Measurements from ENCODE around the gene RPS6KA2.
"Not testable (repeated sequence)": the region's sequence is repeated elsewhere in the genome, so short reads cannot be mapped to it uniquely, and the experiment has no call there.

RPS6KA2 gene

DNA sequence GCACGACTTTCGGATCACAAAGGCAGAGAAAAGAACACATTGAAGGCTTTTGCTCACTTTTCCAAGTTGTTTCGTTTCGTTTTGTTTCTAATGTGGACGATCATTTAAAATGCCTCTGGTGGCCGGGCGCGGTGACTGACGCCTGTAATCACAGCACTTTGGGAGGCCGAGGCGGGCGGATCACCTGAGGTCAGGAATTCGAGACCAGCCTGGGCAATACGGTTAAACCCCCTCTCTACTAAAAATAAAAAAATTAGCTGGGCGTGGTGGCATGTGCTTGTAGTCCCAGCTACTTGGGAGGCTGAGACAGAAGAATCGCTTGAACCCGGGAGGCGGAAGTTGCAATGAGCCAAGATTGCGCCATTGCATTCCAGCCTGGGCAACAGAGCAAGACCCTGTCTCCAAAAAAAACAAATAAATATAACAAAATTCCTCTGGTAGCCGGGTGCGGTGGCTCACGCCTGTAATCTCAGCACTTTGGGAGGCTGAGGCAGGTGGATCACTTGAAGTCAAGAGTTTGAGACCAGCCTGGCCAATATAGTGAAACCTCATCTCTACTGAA is 243.2 kb downstream of the RPS6KA2 start:
- H3K4me3 ChIP-seq (ENCODE audit: low read depth in 1 of 5, low read length in 5 of 5): peak overlapping the region; percentile 79 to 97 (median 94)
- peaks cover 0 to 38% (median 28%) of the 10 kb centered on the region in 5 donors for H3K4me1 ChIP-seq (ENCODE audit: control insufficient read depth in 5 of 5, insufficient read depth in 5 of 5, low read length in 5 of 5)
- not testable (repeated sequence) for H3K9me3 ChIP-seq (ENCODE audit: control insufficient read depth in 5 of 5, low read length in 5 of 5); H3K36me3 ChIP-seq (ENCODE audit: control insufficient read depth in 5 of 5, insufficient read depth in 5 of 5, low read length in 5 of 5); H3K27me3 ChIP-seq (ENCODE audit: control insufficient read depth in 5 of 5, insufficient read depth in 4 of 5, low read length in 5 of 5)
- peak overlapping the region; percentile 59 to 96 (median 69) for H3K9ac ChIP-seq (ENCODE audit: low read length in 5 of 5)
- H3K27ac ChIP-seq (ENCODE audit: low read depth, low read length): peak overlapping the region; percentile 91

DNA sequence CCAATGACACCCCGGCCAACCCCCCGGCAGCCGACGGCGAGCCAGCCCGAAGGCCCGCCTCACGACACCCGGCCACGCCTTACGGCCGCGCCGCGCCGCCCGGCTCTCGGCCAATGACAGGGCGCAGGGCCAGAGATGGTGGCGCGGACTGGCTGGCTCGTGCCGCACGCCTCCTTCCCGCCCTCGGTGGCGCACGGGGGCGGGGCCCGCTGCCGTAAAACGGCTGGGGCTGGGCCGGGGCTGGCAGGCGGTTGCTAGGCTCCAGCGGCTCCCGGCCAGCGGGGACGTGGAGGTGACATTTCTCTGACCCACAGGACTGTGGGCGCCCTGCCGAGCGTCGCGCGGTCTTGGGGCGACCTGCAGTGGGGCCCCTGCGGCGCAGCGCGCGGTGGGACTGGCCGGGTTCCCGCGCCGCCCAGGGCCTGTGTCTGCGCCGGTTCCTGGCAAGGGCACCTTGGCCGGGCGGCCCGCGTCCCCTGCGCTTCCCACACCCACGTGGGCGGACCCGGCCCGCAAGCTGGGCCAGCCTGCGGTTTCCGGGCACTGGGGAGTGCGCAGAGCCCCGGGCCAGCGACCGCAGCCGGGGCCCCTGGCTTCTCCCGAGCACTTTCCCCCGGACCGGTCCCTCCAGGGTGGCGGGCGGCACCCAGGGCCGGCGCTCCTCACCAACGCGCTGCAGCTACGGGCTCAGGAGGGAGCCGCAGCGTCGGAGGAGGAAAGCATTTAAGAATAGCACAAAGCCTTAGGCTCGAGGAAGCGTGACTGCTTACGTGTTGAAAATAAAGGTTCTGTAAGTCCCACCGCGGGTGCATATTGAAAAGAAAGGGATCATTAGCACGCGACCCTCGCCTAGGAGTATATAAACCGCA is 243.9 kb downstream of the RPS6KA2 start, which contains the start of gene MPC1:
TSS of gene MPC1 (minus strand) at position 8 of the 869 bp plus-strand sequence. CDS start 64 bp downstream, outside the sequence.
- Histone ChIP-seq H3K36me3 (ENCODE audit: control insufficient read depth in 5 of 5, insufficient read depth in 5 of 5, low read length in 5 of 5) (no peaks in the 10 kb centered on the region), H3K4me3 (ENCODE audit: low read depth in 1 of 5, low read length in 5 of 5) (peak within 1 kb of the TSS; percentile 79 to 97 (median 94)), H3K9ac (ENCODE audit: low read length in 5 of 5) (peak within 1 kb of the TSS; percentile 59 to 96 (median 87)), H3K9me3 (ENCODE audit: control insufficient read depth in 5 of 5, low read length in 5 of 5) (no peaks in the 10 kb centered on the region), H3K27me3 (ENCODE audit: control insufficient read depth in 5 of 5, insufficient read depth in 4 of 5, low read length in 5 of 5) (no peaks in the 10 kb centered on the region), H3K4me1 (ENCODE audit: control insufficient read depth in 5 of 5, insufficient read depth in 5 of 5, low read length in 5 of 5) (peaks cover 0 to 38% (median 24%) of the 10 kb centered on the region in 5 donors), H3K27ac (ENCODE audit: low read depth, low read length) (peak within 1 kb of the TSS; percentile 91)

DNA sequence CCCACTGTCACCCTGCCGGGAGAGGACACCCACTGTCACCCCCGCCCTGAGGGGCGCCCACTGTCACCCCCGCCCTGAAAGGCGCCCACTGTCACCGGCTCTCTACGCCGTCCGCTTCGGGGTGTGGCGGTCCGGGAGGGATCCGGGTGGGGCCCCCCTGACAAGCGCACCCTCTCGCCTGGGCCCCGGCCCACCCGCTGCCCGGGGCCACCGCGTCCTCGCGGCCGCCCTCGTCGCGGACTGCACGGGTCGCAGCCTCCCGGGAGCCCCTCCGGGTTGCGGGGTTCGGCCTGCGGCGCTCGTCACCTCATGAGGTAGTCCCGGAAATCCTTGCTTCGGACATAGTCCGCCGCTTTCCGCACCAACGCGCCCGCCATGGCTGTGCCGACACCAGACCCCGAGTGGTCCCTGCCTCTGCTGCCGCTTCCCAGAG is 244.5 kb downstream of the RPS6KA2 start:
- Histone ChIP-seq H3K9me3 (ENCODE audit: control insufficient read depth in 5 of 5, low read length in 5 of 5) (no peaks in the 10 kb centered on the region), H3K36me3 (ENCODE audit: control insufficient read depth in 5 of 5, insufficient read depth in 5 of 5, low read length in 5 of 5) (no peaks in the 10 kb centered on the region), H3K4me1 (ENCODE audit: control insufficient read depth in 5 of 5, insufficient read depth in 5 of 5, low read length in 5 of 5) (peaks cover 0 to 33% (median 21%) of the 10 kb centered on the region in 5 donors), H3K4me3 (ENCODE audit: low read depth in 1 of 5, low read length in 5 of 5) (peak overlapping the region in 4 of 5 donors; percentile 79 to 97 (median 91)), H3K9ac (ENCODE audit: low read length in 5 of 5) (peak overlapping the region in 4 of 5 donors; percentile 74 to 94 (median 82)), H3K27ac (ENCODE audit: low read depth, low read length) (peak overlapping the region; percentile 81), H3K27me3 (ENCODE audit: control insufficient read depth in 5 of 5, insufficient read depth in 4 of 5, low read length in 5 of 5) (no peaks in the 10 kb centered on the region)

DNA sequence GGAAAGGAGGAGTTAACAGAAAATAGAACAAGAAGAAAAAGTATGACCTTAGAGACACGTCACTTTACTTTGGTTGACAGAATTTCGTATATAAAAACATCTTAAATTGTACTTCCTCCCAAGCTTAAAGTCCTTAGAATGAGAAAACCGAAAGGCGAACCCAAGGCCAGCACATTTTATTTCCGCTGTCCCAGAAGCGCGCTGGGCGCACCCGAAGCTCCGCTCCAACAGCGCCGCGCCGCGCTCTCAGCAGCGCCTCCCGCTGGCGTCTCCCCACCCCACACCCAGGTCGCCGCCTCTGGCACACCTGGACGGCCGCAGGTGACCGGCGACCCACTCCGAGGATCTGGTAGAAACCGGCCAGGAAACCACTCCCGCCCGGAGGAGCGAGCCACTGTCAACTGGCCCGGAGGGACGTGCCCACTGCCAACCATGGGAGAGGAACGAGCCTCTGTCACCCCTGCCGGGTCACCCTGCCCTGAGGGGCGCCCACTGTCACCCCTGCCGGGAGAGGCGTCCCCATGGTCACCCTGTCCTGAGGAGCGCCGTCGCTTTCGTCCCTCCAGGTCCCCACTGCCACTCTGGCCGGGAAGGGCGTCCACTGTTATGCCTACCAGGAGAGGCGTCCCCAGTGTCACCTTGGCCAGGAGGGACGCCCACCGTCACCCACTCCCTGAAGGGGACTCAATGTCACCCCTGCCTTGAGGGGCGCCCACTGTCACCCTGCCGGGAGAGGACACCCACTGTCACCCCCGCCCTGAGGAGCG is 245.1 kb downstream of the RPS6KA2 start:
- no peaks in the 10 kb centered on the region for H3K27me3 ChIP-seq (ENCODE audit: control insufficient read depth in 5 of 5, insufficient read depth in 4 of 5, low read length in 5 of 5)
- peak overlapping the region; percentile 81 for H3K27ac ChIP-seq (ENCODE audit: low read depth, low read length)
- peak overlapping the region; percentile 64 to 97 (median 88) for H3K4me3 ChIP-seq (ENCODE audit: low read depth in 1 of 5, low read length in 5 of 5)
- H3K9me3 ChIP-seq (ENCODE audit: control insufficient read depth in 5 of 5, low read length in 5 of 5): no peaks in the 10 kb centered on the region
- peaks cover 0 to 29% (median 21%) of the 10 kb centered on the region in 5 donors for H3K4me1 ChIP-seq (ENCODE audit: control insufficient read depth in 5 of 5, insufficient read depth in 5 of 5, low read length in 5 of 5)
- no peaks in the 10 kb centered on the region for H3K36me3 ChIP-seq (ENCODE audit: control insufficient read depth in 5 of 5, insufficient read depth in 5 of 5, low read length in 5 of 5)
- H3K9ac ChIP-seq (ENCODE audit: low read length in 5 of 5): peak overlapping the region in 4 of 5 donors; percentile 74 to 94 (median 82)

DNA sequence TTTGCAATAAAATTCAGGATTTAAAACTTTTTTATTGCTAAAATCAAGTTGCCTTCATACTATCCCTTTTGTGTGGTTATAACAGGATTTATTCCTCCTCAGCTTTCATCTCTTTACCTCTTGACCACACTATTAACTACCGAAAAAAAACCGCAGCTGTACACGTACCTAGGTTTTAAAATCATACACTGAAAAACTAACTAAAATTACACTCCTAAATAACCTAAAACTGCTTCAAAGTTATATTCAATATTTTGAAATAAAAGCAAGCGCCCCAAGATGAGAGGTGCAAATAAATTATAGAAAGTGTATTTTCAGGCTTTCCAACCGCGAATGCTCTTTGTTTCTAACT is 245.7 kb downstream of the RPS6KA2 start:
- Histone ChIP-seq H3K36me3 (ENCODE audit: control insufficient read depth in 5 of 5, insufficient read depth in 5 of 5, low read length in 5 of 5) (no peaks in the 10 kb centered on the region), H3K4me1 (ENCODE audit: control insufficient read depth in 5 of 5, insufficient read depth in 5 of 5, low read length in 5 of 5) (peaks cover 0 to 29% (median 21%) of the 10 kb centered on the region in 5 donors), H3K27ac (ENCODE audit: low read depth, low read length) (peak overlapping the region; percentile 81), H3K9me3 (ENCODE audit: control insufficient read depth in 5 of 5, low read length in 5 of 5) (no peaks in the 10 kb centered on the region), H3K9ac (ENCODE audit: low read length in 5 of 5) (peak overlapping the region in 4 of 5 donors; percentile 74 to 94 (median 82)), H3K27me3 (ENCODE audit: control insufficient read depth in 5 of 5, insufficient read depth in 4 of 5, low read length in 5 of 5) (no peaks in the 10 kb centered on the region), H3K4me3 (ENCODE audit: low read depth in 1 of 5, low read length in 5 of 5) (peak overlapping the region; percentile 64 to 97 (median 88))

DNA sequence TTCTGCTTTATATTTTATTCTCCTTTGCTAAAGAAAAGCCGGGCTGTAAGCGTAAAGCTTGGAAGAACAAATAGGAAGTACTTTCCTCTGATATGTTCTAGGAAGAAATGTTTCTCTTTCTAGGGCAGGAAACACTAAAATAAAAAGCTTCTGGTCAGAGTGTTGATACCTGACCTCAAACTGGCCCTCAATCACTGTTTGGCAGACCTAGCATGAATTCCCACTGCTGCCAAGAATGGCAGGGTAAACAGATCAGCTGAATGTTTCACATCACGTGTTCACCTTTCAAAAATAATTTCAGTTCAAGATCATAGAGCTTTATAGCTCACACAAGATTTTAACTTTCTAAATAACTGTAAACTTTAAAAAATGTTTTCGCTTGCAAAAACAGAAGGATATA is 247.3 kb downstream of the RPS6KA2 start:
- Histone ChIP-seq H3K36me3 (ENCODE audit: control insufficient read depth in 5 of 5, insufficient read depth in 5 of 5, low read length in 5 of 5) (no peaks in the 10 kb centered on the region), H3K27me3 (ENCODE audit: control insufficient read depth in 5 of 5, insufficient read depth in 4 of 5, low read length in 5 of 5) (no peaks in the 10 kb centered on the region), H3K27ac (ENCODE audit: low read depth, low read length) (no peak overlapping the region), H3K9me3 (ENCODE audit: control insufficient read depth in 5 of 5, low read length in 5 of 5) (no peaks in the 10 kb centered on the region), H3K4me3 (ENCODE audit: low read depth in 1 of 5, low read length in 5 of 5) (no peak overlapping the region), H3K4me1 (ENCODE audit: control insufficient read depth in 5 of 5, insufficient read depth in 5 of 5, low read length in 5 of 5) (peaks cover 0 to 29% (median 21%) of the 10 kb centered on the region in 5 donors), H3K9ac (ENCODE audit: low read length in 5 of 5) (peak overlapping the region in 1 of 5 donors; percentile 40)

DNA sequence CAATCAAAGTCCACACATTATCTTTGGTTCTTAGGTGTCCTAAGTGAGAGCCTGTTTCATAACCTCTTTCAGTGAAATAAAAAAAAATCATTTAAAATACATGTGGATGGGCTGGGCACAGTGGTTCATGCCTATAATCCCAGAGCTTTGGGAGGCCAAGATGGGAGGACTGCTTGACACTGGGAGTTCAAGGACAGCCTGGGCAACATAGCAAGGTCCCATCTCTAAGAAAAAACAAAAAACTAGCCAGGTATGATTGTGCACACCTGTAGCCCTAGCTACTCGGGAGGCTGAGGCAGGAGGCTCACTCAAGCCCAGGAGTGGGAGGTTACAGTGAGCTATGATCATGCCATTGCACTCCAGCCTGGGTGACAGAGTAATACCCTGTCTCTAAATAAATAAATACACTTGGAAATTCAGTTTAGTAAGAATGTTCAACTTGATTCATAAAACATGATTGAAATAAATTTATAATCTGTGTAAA is 247.9 kb downstream of the RPS6KA2 start:
- Histone ChIP-seq H3K4me3 (ENCODE audit: low read depth in 1 of 5, low read length in 5 of 5) (no peak overlapping the region), H3K4me1 (ENCODE audit: control insufficient read depth in 5 of 5, insufficient read depth in 5 of 5, low read length in 5 of 5) (peaks cover 0 to 29% (median 21%) of the 10 kb centered on the region in 5 donors), H3K27ac (ENCODE audit: low read depth, low read length) (no peak overlapping the region), H3K36me3 (ENCODE audit: control insufficient read depth in 5 of 5, insufficient read depth in 5 of 5, low read length in 5 of 5) (no peaks in the 10 kb centered on the region), H3K9me3 (ENCODE audit: control insufficient read depth in 5 of 5, low read length in 5 of 5) (no peaks in the 10 kb centered on the region), H3K27me3 (ENCODE audit: control insufficient read depth in 5 of 5, insufficient read depth in 4 of 5, low read length in 5 of 5) (no peaks in the 10 kb centered on the region), H3K9ac (ENCODE audit: low read length in 5 of 5) (no peak overlapping the region)

DNA sequence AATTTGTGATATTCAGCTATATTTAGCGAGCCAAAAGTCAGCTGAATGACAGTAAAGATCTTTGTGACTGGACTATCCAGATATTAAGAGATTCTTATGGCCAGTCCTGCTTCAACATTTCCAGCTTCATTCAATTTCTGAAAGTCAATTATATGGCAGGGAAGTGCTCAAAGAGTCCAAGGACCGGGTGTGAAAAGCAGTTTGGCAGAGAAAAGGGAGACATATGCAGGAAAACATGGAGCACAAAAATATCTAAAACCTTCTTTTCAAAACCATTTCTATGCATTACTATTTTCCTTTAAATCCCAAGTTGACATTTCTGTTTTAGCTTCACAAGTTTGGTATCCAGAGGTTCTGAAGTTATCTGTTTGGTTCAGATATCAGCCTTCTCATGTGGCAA is 249.3 kb downstream of the RPS6KA2 start:
- Histone ChIP-seq H3K27me3 (ENCODE audit: control insufficient read depth in 5 of 5, insufficient read depth in 4 of 5, low read length in 5 of 5) (no peaks in the 10 kb centered on the region), H3K36me3 (ENCODE audit: control insufficient read depth in 5 of 5, insufficient read depth in 5 of 5, low read length in 5 of 5) (no peaks in the 10 kb centered on the region), H3K27ac (ENCODE audit: low read depth, low read length) (no peak overlapping the region), H3K9ac (ENCODE audit: low read length in 5 of 5) (no peak overlapping the region), H3K4me3 (ENCODE audit: low read depth in 1 of 5, low read length in 5 of 5) (no peak overlapping the region), H3K9me3 (ENCODE audit: control insufficient read depth in 5 of 5, low read length in 5 of 5) (no peaks in the 10 kb centered on the region), H3K4me1 (ENCODE audit: control insufficient read depth in 5 of 5, insufficient read depth in 5 of 5, low read length in 5 of 5) (peaks cover 0 to 27% (median 18%) of the 10 kb centered on the region in 5 donors)

DNA sequence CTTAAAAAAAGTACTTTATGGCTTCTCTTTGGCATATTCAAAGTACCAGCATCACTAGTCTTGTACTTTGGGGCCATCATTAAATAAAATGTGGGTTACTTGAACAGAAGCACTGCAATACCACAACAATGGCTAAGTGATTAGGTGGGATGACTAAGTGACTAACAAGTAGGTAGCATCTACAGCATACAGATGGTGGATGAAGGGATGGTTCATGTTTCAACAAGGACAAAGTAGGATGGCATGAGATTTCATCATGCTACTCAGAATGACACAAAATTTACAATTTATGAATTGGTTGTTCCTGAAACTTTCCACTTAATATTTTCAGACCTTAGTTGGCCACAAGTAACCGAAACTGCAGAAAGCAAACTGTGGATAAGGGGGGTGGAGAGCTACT is 252.0 kb downstream of the RPS6KA2 start:
- Histone ChIP-seq H3K27me3 (ENCODE audit: control insufficient read depth in 5 of 5, insufficient read depth in 4 of 5, low read length in 5 of 5) (no peaks in the 10 kb centered on the region), H3K9me3 (ENCODE audit: control insufficient read depth in 5 of 5, low read length in 5 of 5) (no peaks in the 10 kb centered on the region), H3K27ac (ENCODE audit: low read depth, low read length) (no peak overlapping the region)

More for the DNA sequence above, 252.0 kb downstream of the RPS6KA2 start:
- Histone ChIP-seq H3K4me3 (ENCODE audit: low read depth in 1 of 5, low read length in 5 of 5) (no peak overlapping the region), H3K4me1 (ENCODE audit: control insufficient read depth in 5 of 5, insufficient read depth in 5 of 5, low read length in 5 of 5) (peaks cover 0 to 9% (median 6%) of the 10 kb centered on the region in 5 donors), H3K9ac (ENCODE audit: low read length in 5 of 5) (no peak overlapping the region), H3K36me3 (ENCODE audit: control insufficient read depth in 5 of 5, insufficient read depth in 5 of 5, low read length in 5 of 5) (peaks cover 0 to under 1% (median 0%) of the 10 kb centered on the region in 5 donors)
